ENCODE results near the gene LAMA2. TPM values are rescaled to one million over a fixed set of nuclear protein-coding genes. Genes with fewer than 3 reads are reported as not detected.

Gene LAMA2
- total RNA-seq, 4 donors from 2014 or later = 15.1 to 27.3 (median 25.0) TPM

GRCh38 chr6:129189266-129189665 is 306.3 kb downstream of the LAMA2 start:
- H3K36me3 ChIP-seq = no peaks in the 10 kb centered on the region
- TF ChIP-seq POLR2AphosphoS5 (IDR thresholded peaks at IDR 0.05) = no peak
- H3K4me3 ChIP-seq = no peak overlapping the region
- no peak for DNase-seq (ENCODE audit: low spot score in 2 of 2)
- WGBS = 86% methylated on average over 1 of the region's 1 CpG
- no peak overlapping the region for H3K27ac ChIP-seq
- no peaks in the 10 kb centered on the region for H3K9me3 ChIP-seq
- H3K27me3 ChIP-seq = no peaks in the 10 kb centered on the region
- no peaks in the 10 kb centered on the region for H3K4me1 ChIP-seq

- DNase-seq (ENCODE audit: low spot score in 2 of 2) = no peak
- Histone ChIP-seq H3K36me3 (no peaks in the 10 kb centered on the region), H3K4me1 (no peaks in the 10 kb centered on the region), H3K9me3 (no peaks in the 10 kb centered on the region), H3K27ac (no peak overlapping the region), H3K27me3 (no peaks in the 10 kb centered on the region), H3K4me3 (no peak overlapping the region)
- WGBS = 75% methylated on average over 2 of the region's 2 CpGs
- no peak for TF ChIP-seq POLR2A (IDR thresholded peaks at IDR 0.05)
- TF ChIP-seq CTCF (IDR thresholded peaks at IDR 0.05) = no peak
- no peak for TF ChIP-seq POLR2AphosphoS5 (IDR thresholded peaks at IDR 0.05)
- TF ChIP-seq EP300 (IDR thresholded peaks at IDR 0.05) = no peak
Observed at GRCh38 chr6:129191235-129191634, 308.3 kb downstream of the LAMA2 start.

GRCh38 chr6:129192458-129192989 is 309.6 kb downstream of the LAMA2 start:
- TF ChIP-seq EP300 (IDR thresholded peaks at IDR 0.05) (no peak), POLR2A (IDR thresholded peaks at IDR 0.05) (no peak), CTCF (IDR thresholded peaks at IDR 0.05) (no peak), POLR2AphosphoS5 (IDR thresholded peaks at IDR 0.05) (no peak)
- Histone ChIP-seq H3K36me3 (no peaks in the 10 kb centered on the region), H3K9me3 (no peaks in the 10 kb centered on the region), H3K27me3 (no peaks in the 10 kb centered on the region), H3K27ac (no peak overlapping the region), H3K4me1 (no peaks in the 10 kb centered on the region), H3K4me3 (no peak overlapping the region)
- no peak for DNase-seq (ENCODE audit: low spot score in 2 of 2)
- WGBS = 95% methylated on average over 14 of the region's 14 CpGs

- Histone ChIP-seq H3K9me3 (no peaks in the 10 kb centered on the region), H3K4me1 (no peaks in the 10 kb centered on the region), H3K4me3 (no peak overlapping the region), H3K36me3 (no peaks in the 10 kb centered on the region), H3K27ac (no peak overlapping the region), H3K27me3 (no peaks in the 10 kb centered on the region)
- DNase-seq (ENCODE audit: low spot score in 2 of 2) = no peak
- WGBS = 88% methylated on average over 7 of the region's 7 CpGs
- TF ChIP-seq POLR2A (IDR thresholded peaks at IDR 0.05) = no peak
- TF ChIP-seq CTCF (IDR thresholded peaks at IDR 0.05) = no peak
- TF ChIP-seq EP300 (IDR thresholded peaks at IDR 0.05) = no peak
- no peak for TF ChIP-seq POLR2AphosphoS5 (IDR thresholded peaks at IDR 0.05)
Observed at GRCh38 chr6:129194306-129194941, 311.5 kb downstream of the LAMA2 start.

GRCh38 chr6:129195161-129195560 is 312.2 kb downstream of the LAMA2 start:
- 57% methylated on average over 2 of the region's 2 CpGs for WGBS
- Histone ChIP-seq H3K27me3 (no peaks in the 10 kb centered on the region), H3K27ac (peak overlapping the region; percentile 11), H3K36me3 (no peaks in the 10 kb centered on the region), H3K4me3 (no peak overlapping the region), H3K9me3 (no peaks in the 10 kb centered on the region), H3K4me1 (no peaks in the 10 kb centered on the region)
- TF ChIP-seq POLR2A (IDR thresholded peaks at IDR 0.05) (no peak), CTCF (IDR thresholded peaks at IDR 0.05) (no peak), EP300 (IDR thresholded peaks at IDR 0.05) (no peak), POLR2AphosphoS5 (IDR thresholded peaks at IDR 0.05) (no peak)
- DNase-seq (ENCODE audit: low spot score in 2 of 2) = no peak

Measured in suprapubic skin (tissue), 4 donors.